ENCODE measurements around the gene AK2. TPM values are rescaled to one million over a fixed set of nuclear protein-coding genes. Genes with fewer than 3 reads are reported as not detected.
"Not testable (repeated sequence)": the region's sequence is repeated elsewhere in the genome, so short reads cannot be mapped to it uniquely, and the experiment has no call there.

AK2 gene
- total RNA-seq, 1 donor, result 78.6 TPM

DNA sequence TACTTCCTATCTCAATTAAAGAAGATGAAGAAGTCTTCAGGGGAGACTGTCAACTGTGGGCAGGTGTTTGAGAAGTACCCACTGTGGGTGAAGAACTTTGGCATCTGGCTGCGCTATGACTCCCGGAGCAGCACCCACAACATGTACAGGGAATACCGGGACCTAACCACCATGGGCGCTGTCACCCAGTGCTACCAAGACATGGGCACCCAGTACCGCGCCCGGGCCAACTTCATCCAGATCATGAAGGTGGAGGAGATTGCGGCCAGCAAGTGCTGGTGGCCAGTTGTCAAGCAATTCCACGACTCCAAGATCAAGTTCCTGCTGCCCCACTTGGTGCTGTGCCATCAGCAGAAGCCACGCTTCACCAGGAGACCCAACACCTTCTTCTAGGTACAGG, 56.6 kb downstream of the AK2 start:
- DNase-seq (ENCODE audit: low read depth in 2 of 3, low spot score in 2 of 3), result no peak

GRCh38 chr1:32978854-32979253, 57.8 kb downstream of the AK2 start:
- DNase-seq (ENCODE audit: low read depth in 2 of 3, low spot score in 2 of 3), result no peak

GRCh38 chr1:32977546-32978087, 59.1 kb downstream of the AK2 start:
- DNase-seq (ENCODE audit: low read depth in 2 of 3, low spot score in 2 of 3), result no peak

DNA sequence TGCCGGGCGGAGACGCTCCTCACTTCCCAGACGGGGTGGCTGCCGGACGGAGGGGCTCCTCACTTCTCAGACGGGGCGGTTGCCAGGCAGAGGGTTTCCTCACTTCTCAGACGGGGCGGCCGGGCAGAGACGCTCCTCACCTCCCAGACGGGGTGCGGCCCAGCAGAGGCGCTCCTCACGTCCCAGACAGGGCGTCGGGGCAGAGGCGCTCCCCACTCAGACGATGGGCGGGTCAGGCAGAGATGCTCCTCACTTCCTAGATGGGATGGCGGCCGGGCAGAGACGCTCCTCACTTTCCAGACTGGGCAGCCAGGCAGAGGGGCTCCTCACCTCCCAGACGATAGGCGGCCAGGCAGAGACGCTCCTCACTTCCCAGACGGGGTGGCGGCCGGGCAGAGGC, 61.6 kb downstream of the AK2 start:
- not testable (repeated sequence) for DNase-seq (ENCODE audit: low read depth in 2 of 3, low spot score in 2 of 3)

GRCh38 chr1:32973458-32973857, 63.2 kb downstream of the AK2 start:
- DNase-seq (ENCODE audit: low read depth in 2 of 3, low spot score in 2 of 3), result not testable (repeated sequence)

- DNase-seq (ENCODE audit: low read depth in 2 of 3, low spot score in 2 of 3), result no peak
Observed at GRCh38 chr1:32972814-32973428, 63.8 kb downstream of the AK2 start.

DNA sequence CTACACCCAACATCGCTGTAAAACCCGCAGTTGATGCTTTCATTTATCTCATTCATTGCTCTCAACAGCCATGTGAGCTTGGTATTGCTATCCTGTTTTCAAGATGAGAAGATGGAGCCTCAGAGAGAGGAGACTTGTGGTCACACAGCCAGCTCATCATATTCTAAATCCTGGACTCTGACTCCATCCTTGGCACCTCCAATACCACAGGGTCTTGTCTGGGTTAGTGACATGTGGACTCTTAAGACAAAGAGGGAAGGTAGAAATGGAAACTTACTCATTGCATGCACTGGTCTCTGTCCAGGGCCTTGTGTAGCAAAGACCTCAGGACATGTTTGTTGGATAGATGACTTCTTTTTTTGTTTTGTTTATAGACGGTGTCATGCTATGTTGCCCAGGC, 65.1 kb downstream of the AK2 start:
- DNase-seq (ENCODE audit: low read depth in 2 of 3, low spot score in 2 of 3), result no peak

DNA sequence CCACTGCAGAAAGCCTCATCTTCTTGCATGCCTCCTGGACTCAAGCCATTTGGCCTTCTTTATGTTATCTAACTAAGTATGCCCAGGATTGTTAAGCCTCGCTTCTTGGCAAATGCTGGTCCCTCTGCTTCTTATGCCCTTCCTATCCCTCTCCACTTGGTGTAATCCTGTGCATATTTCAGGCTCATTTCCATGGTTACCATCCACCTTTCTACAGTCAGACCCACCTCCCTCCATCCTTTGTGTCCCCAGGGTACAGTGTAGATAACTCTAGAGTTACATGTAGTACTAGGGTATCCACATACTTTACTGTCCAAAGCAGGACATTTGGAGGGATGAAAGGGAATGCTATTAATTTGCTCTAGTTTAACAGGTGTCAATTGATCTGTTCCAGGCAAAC, 65.5 kb downstream of the AK2 start:
- DNase-seq (ENCODE audit: low read depth in 2 of 3, low spot score in 2 of 3), result no peak

DNA sequence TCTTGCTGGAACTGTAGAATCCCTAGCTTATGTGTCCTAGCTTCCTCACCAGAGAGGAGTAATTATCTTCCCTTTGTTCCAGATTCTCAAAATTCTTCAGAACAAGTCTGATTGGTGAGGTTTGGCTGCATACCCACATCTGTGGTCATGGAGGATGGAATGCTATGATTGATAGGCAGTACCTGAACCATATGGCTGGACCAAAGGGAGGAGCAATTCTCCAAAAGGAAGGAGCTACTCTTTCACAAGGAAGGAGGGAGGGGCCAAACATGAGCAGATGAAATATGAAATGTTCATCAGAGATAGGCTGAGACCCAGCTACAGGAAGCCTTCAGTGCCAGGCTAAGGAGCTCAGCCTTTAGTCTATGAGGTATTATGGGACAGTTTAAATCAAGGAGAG, 67.1 kb downstream of the AK2 start:
- DNase-seq (ENCODE audit: low read depth in 2 of 3, low spot score in 2 of 3), result no peak

GRCh38 chr1:32967888-32968568, 68.7 kb downstream of the AK2 start:
- no peak for DNase-seq (ENCODE audit: low read depth in 2 of 3, low spot score in 2 of 3)

GRCh38 chr1:32966900-32967299, 69.8 kb downstream of the AK2 start:
- DNase-seq (ENCODE audit: low read depth in 2 of 3, low spot score in 2 of 3), result no peak

GRCh38 chr1:32965251-32965747, 71.4 kb downstream of the AK2 start:
- no peak for DNase-seq (ENCODE audit: low read depth in 2 of 3, low spot score in 2 of 3)

- peak; percentile 85 to 96 (median 93) for DNase-seq (ENCODE audit: low read depth in 2 of 3, low spot score in 2 of 3)
Observed at GRCh38 chr1:32964461-32965250, 72.0 kb downstream of the AK2 start, which contains the start of gene RNF19B. Gene RNF19B, minus strand, starts transcription at chr1:32964809. Its CDS starts 124 bp downstream, at chr1:32964685.

DNA sequence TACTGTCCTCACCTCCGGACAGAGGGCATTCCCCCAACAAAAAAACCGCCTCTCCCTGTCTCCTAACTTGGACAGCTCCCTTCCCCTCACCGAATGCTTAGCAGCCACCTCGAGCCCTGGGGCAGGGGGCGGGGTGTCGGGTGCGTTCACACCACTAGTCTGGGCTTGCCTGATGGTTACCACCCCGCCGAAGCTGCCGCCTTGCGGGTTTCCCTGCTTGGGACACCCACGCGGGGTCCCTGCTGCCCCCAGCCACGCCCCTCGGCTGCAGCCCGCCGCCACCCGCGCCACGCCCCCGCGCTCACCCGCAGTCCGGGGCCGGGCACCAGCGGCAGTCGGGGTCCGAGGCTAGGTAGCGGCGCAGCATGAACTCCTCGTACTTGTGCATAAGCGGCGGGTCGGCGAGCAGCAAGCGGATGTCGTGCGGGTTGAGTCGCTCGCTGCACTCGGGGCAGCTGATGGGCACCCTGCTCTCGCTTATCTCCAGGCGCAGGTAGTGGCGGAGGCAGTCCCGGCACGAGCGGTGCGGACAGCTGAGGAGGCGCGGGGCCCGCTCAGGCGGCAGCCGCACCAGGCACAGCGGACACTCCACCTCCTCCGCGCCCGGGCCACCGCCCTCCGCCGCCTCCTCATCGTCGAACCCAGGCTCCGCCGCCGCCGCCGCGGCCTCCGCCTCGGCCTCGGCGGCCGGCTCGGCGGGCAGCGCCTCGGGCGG, 72.8 kb downstream of the AK2 start:
- peak; percentile 25 to 69 (median 64) for DNase-seq (ENCODE audit: low read depth in 2 of 3, low spot score in 2 of 3)

DNA sequence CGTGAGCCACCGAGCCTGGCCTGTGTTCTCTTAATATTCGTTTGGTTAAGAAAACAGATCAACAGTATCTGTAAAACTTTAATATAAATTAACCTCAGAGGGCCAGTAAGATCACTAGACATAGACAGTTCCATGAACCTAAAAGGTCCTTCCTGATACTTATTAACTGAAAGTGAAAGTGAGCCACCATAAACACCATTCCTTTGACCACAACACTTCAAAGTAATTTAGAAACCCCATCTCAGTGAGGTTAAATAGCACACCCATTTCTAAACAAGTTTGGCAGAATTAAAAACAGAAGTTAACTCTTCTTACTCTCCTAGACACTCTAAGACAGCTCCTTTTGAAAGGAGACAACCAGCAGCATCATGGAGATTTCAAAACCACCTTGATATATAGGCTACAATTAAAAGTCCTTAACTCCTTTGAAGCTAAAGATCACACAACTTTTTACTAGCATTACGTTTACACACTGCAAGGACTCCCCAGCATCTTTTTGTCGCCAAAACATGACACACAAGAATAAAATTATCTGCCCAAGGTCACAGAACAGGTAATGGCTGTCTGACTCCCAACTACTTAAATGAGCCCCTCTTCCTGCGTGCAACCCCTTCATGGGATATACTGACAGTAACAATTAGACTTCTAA, 74.3 kb downstream of the AK2 start:
- DNase-seq (ENCODE audit: low read depth in 2 of 3, low spot score in 2 of 3), result peak in 2 of 3 donors; percentile 40 to 69

GRCh38 chr1:32960819-32961355, 75.8 kb downstream of the AK2 start:
- no peak for DNase-seq (ENCODE audit: low read depth in 2 of 3, low spot score in 2 of 3)

GRCh38 chr1:32960342-32960741, 76.3 kb downstream of the AK2 start:
- DNase-seq (ENCODE audit: low read depth in 2 of 3, low spot score in 2 of 3), result no peak

GRCh38 chr1:32958827-32959226, 77.9 kb downstream of the AK2 start:
- no peak for DNase-seq (ENCODE audit: low read depth in 2 of 3, low spot score in 2 of 3)
